GM18499 (cell line): ENCODE measurements around the gene LSAMP.

ENCODE experiments used
- ATAC-seq: cut with Tn5 transposase; IDR thresholded peaks from one replicate; pipeline ENCODE4 v1.9.1; 2021; ENCODE audit warnings: moderate number of reproducible peaks; ENCODE audit not compliant: insufficient read depth, unreplicated experiment

The LSAMP gene

GRCh38 chr3:116186049-116186448 is 259.2 kb downstream of the LSAMP start:
- ATAC-seq: no peak

- ATAC-seq: no peak
Observed at GRCh38 chr3:116181159-116181558, 264.1 kb downstream of the LSAMP start.

GRCh38 chr3:116179091-116179490 is 266.2 kb downstream of the LSAMP start:
- ATAC-seq: no peak

GRCh38 chr3:116176974-116177555 is 268.2 kb downstream of the LSAMP start:
- ATAC-seq: no peak

- ATAC-seq: no peak
Observed at GRCh38 chr3:116166121-116166520, 279.2 kb downstream of the LSAMP start.

- ATAC-seq: no peak
Observed at GRCh38 chr3:116165641-116166040, 279.6 kb downstream of the LSAMP start.

GRCh38 chr3:116165135-116165534 is 280.2 kb downstream of the LSAMP start:
- no peak for ATAC-seq

GRCh38 chr3:116164039-116164438 is 281.2 kb downstream of the LSAMP start:
- ATAC-seq: no peak

- ATAC-seq: no peak
Observed at GRCh38 chr3:116161575-116162525, 283.4 kb downstream of the LSAMP start.

GRCh38 chr3:116160594-116160993 is 284.7 kb downstream of the LSAMP start:
- ATAC-seq: no peak

- no peak for ATAC-seq
Observed at GRCh38 chr3:116155841-116156240, 289.4 kb downstream of the LSAMP start.

- ATAC-seq: no peak
Observed at GRCh38 chr3:116154389-116154788, 290.9 kb downstream of the LSAMP start.

GRCh38 chr3:116153174-116153573 is 292.1 kb downstream of the LSAMP start:
- no peak for ATAC-seq

GRCh38 chr3:116150655-116151167 is 294.6 kb downstream of the LSAMP start:
- ATAC-seq: no peak

GRCh38 chr3:116148881-116149851 is 296.1 kb downstream of the LSAMP start:
- ATAC-seq: no peak

GRCh38 chr3:116145613-116146012 is 299.7 kb downstream of the LSAMP start:
- no peak for ATAC-seq

- no peak for ATAC-seq
Observed at GRCh38 chr3:116141724-116142123, 303.6 kb downstream of the LSAMP start.

GRCh38 chr3:116140100-116140689 is 305.1 kb downstream of the LSAMP start:
- peak; percentile 39 for ATAC-seq

- ATAC-seq: peak; percentile 48
Observed at GRCh38 chr3:116139641-116140040, 305.6 kb downstream of the LSAMP start.
